Right atrium auricular region (tissue), 2 donors: ENCODE data around the gene JAKMIP1. TPM values are rescaled to one million over a fixed set of nuclear protein-coding genes. Genes with fewer than 3 reads are reported as not detected.

ENCODE experiments used
- DNase-seq: peaks from one replicate; pipeline ENCODE4 v3.0.0-alpha.2; 2019; ENCODE audit warnings: low spot score
- H3K27ac ChIP-seq, 2 donors: fragments of 200-600 bp; sonication (generic); 1 replicate in 1 of 2; 2 replicates in 1 of 2; pipeline ENCODE4 v1.5.1; 2016 to 2019
- H3K27me3 ChIP-seq, 2 donors: fragments of 200-600 bp; sonication (generic); one replicate each; pipeline versions ENCODE4 v1.5.1 to v1.6.0; 2017 to 2019
- H3K36me3 ChIP-seq: fragments of 200-600 bp; sonication (generic); one replicate; pipeline ENCODE4 v1.5.1; 2016
- H3K4me1 ChIP-seq, 2 donors: fragments of 200-600 bp; sonication (generic); one replicate each; pipeline versions ENCODE4 v1.5.1 to v1.6.0; 2017 to 2019
- H3K4me3 ChIP-seq, 2 donors: fragments of 200-600 bp; sonication (generic); 1 replicate in 1 of 2; 2 replicates in 1 of 2; pipeline ENCODE4 v1.5.1; 2017 to 2019; ENCODE audit warnings: mild to moderate bottlenecking in 1 of 2, moderate library complexity in 1 of 2
- H3K9me3 ChIP-seq, 2 donors: fragments of 200-600 bp; sonication (generic); one replicate each; pipeline ENCODE4 v1.5.1; 2019
- total RNA-seq, 2 donors: library from RNA; depleted of rRNA; stranded (reverse); fragments of >200 nt; gene quantifications; one replicate each; pipeline ENCODE4 v1.1.0, GENCODE V29; 2016
- TF ChIP-seq, protein P1 (sequence below), 2 donors: fragments of 200-600 bp; sonication (generic); IDR thresholded peaks; one replicate each; pipeline ENCODE4 v1.5.1; 2019; ENCODE audit warnings: antibody characterized with exemption in 2 of 2

The JAKMIP1 gene
- total RNA-seq, 2 donors from 2014 or later: 0.30 to 0.59 TPM

DNA sequence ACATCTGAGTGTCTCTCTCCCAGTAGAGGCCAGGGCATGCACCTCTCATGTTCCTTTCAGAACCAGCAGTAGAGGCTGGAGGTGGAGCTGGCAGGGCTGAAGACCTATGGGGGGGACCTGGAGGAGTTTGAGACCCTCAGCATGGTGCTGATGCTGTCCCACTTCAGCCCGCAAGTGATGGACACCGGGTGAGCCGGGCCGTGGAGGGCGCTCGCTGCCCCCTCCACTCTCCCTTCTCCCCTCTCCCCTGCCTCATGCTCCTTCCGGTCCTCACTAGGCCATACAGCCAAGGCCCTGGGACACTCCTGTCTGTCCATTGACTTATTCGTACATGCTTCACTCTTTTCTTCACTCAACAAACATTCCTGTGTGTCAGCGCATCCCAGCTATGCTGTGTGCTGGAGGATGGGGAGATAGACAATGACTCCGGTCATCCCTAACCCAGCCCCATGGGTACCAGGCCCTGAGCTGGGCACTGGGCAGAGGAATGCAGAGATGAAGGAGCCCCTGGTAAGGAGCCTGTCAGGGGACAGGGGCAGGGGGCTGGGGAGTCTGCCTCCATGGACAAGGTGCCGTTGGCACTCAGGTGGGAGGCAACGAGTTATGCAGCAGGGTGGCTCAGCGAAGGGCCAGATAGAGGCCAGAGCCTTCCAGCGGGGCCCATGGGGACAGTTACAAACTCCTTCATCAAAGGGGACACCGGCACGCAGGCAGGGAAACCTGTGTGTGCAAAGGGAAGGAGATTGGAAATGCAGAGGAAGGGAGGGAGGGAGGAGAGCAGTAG lies 40.9 kb upstream of the JAKMIP1 start:
- no peaks in the 10 kb centered on the region for H3K36me3 ChIP-seq

GRCh38 chr4:6239968-6240367 lies 39.6 kb upstream of the JAKMIP1 start:
- peaks cover 0 to under 1% of the 10 kb centered on the region in 2 donors for H3K4me1 ChIP-seq
- no peaks in the 10 kb centered on the region for H3K36me3 ChIP-seq
- no peaks in the 10 kb centered on the region for H3K27me3 ChIP-seq
- DNase-seq: no peak
- no peaks in the 10 kb centered on the region for H3K9me3 ChIP-seq
- TF ChIP-seq, protein P1, sequence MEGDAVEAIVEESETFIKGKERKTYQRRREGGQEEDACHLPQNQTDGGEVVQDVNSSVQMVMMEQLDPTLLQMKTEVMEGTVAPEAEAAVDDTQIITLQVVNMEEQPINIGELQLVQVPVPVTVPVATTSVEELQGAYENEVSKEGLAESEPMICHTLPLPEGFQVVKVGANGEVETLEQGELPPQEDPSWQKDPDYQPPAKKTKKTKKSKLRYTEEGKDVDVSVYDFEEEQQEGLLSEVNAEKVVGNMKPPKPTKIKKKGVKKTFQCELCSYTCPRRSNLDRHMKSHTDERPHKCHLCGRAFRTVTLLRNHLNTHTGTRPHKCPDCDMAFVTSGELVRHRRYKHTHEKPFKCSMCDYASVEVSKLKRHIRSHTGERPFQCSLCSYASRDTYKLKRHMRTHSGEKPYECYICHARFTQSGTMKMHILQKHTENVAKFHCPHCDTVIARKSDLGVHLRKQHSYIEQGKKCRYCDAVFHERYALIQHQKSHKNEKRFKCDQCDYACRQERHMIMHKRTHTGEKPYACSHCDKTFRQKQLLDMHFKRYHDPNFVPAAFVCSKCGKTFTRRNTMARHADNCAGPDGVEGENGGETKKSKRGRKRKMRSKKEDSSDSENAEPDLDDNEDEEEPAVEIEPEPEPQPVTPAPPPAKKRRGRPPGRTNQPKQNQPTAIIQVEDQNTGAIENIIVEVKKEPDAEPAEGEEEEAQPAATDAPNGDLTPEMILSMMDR (IDR thresholded peaks at IDR 0.05): no peak
- no peak overlapping the region for H3K4me3 ChIP-seq
- no peak overlapping the region for H3K27ac ChIP-seq

More for the DNA sequence above, 40.9 kb upstream of the JAKMIP1 start:
- H3K27ac ChIP-seq: no peak overlapping the region
- H3K4me3 ChIP-seq: no peak overlapping the region
- H3K9me3 ChIP-seq: no peaks in the 10 kb centered on the region
- no peak for DNase-seq
- H3K27me3 ChIP-seq: no peaks in the 10 kb centered on the region
- TF ChIP-seq, protein P1 (IDR thresholded peaks at IDR 0.05): no peak
- H3K4me1 ChIP-seq: peaks cover 0 to 9% of the 10 kb centered on the region in 2 donors

DNA sequence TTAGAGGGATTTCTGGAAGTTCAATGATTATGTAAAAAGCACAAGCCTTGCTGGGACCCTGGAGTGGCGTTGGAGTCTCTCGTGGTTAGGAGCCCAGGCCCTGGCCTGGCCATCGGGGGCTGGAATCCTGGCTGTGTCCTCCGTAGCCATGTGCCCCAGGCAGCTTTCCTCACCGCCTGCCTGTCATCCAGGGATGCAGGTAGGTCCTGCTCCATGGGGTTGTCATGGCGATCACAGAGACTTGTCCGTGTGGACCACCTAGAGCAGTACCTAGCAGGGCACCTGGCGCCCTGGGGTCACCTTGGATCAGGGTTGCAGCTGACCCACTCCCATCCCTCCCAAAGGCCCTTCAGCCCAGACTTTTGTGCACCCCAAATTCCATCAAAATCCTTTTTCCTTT lies 39.1 kb upstream of the JAKMIP1 start:
- Histone ChIP-seq H3K27ac (no peak overlapping the region), H3K36me3 (no peaks in the 10 kb centered on the region), H3K4me3 (no peak overlapping the region), H3K27me3 (no peaks in the 10 kb centered on the region), H3K9me3 (no peaks in the 10 kb centered on the region), H3K4me1 (no peaks in the 10 kb centered on the region)
- TF ChIP-seq, protein P1 (IDR thresholded peaks at IDR 0.05): no peak
- DNase-seq: no peak

GRCh38 chr4:6236816-6237390 lies 36.6 kb upstream of the JAKMIP1 start:
- no peak for DNase-seq
- Histone ChIP-seq H3K9me3 (no peaks in the 10 kb centered on the region), H3K27ac (no peak overlapping the region), H3K4me3 (no peak overlapping the region), H3K4me1 (no peaks in the 10 kb centered on the region), H3K27me3 (no peaks in the 10 kb centered on the region), H3K36me3 (no peaks in the 10 kb centered on the region)
- TF ChIP-seq, protein P1 (IDR thresholded peaks at IDR 0.05): no peak

- no peaks in the 10 kb centered on the region for H3K4me1 ChIP-seq
Measured at GRCh38 chr4:6235901-6236640, 35.7 kb upstream of the JAKMIP1 start.

More at GRCh38 chr4:6235901-6236640, 35.7 kb upstream of the JAKMIP1 start:
- Histone ChIP-seq H3K36me3 (no peaks in the 10 kb centered on the region), H3K4me3 (no peak overlapping the region), H3K9me3 (no peaks in the 10 kb centered on the region), H3K27me3 (no peaks in the 10 kb centered on the region), H3K27ac (no peak overlapping the region)
- TF ChIP-seq, protein P1 (IDR thresholded peaks at IDR 0.05): no peak
- no peak for DNase-seq
